ENCODE data around the gene ERG. TPM values are rescaled to one million over a fixed set of nuclear protein-coding genes. Genes with fewer than 3 reads are reported as not detected.

The ERG gene
- total RNA-seq, 6 experiments from 2014 or later, result 3.1 to 6.4 (median 5.2) TPM

DNA sequence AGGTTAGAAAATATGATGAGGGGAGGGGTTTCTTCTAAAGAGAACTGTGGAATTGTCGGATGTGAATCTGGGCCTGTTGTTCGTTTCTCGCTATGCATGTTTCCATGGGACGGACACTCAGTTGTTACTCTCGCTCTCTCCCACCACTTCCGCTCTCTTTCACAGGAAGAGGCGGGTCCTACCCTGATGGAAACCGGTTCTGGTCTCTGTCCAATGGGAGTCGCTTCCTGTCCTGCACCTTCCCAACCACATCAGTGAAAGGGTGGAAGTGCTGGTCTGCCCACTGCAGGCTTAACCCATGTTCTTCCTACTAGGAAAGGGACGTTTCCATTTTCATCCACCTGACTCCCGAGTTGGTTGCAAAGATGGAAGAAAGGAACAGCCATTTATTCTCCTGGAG, 122.0 kb downstream of the ERG start:
- Histone ChIP-seq H3K9me3 (no peaks in the 10 kb centered on the region), H3K4me3 (no peak overlapping the region), H3K27ac (no peak overlapping the region), H3K4me1 (no peaks in the 10 kb centered on the region), H3K27me3 (no peaks in the 10 kb centered on the region), H3K36me3 (no peaks in the 10 kb centered on the region)
- intact Hi-C loops (cut with DNase I), result no loop called here
- DNase-seq (no peak), ATAC-seq (peak; percentile 24 to 66 (median 43))
- no peak for TF ChIP-seq POLR2A (IDR thresholded peaks at IDR 0.05)
- TF ChIP-seq, protein P1, sequence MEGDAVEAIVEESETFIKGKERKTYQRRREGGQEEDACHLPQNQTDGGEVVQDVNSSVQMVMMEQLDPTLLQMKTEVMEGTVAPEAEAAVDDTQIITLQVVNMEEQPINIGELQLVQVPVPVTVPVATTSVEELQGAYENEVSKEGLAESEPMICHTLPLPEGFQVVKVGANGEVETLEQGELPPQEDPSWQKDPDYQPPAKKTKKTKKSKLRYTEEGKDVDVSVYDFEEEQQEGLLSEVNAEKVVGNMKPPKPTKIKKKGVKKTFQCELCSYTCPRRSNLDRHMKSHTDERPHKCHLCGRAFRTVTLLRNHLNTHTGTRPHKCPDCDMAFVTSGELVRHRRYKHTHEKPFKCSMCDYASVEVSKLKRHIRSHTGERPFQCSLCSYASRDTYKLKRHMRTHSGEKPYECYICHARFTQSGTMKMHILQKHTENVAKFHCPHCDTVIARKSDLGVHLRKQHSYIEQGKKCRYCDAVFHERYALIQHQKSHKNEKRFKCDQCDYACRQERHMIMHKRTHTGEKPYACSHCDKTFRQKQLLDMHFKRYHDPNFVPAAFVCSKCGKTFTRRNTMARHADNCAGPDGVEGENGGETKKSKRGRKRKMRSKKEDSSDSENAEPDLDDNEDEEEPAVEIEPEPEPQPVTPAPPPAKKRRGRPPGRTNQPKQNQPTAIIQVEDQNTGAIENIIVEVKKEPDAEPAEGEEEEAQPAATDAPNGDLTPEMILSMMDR (IDR thresholded peaks at IDR 0.05), result no peak
- WGBS (ENCODE audit: insufficient coverage, low coverage, low lambda C conversion rate, missing lambda C conversion rate), result 50% methylated on average over 6 of the region's 11 CpGs

DNA sequence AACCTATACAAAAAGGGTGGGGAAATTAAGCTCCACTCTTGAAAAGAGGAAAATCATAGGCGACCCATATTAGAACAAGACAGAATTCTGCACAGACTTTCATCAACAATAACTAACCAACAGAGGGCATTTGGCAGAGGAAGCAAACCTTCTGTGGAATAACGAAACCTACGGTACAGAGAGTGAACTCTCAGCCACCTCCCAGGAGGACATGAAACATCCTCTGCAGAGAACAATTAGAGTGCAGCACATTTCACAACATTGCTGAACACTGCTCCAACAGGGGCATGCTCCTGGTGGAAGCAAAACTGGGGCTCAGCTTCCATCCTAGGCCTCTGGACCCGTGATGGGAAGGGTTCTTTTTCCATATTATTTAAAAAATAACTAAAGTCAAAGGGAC, 130.6 kb downstream of the ERG start:
- no peak overlapping the region for H3K4me3 ChIP-seq
- TF ChIP-seq POLR2A (IDR thresholded peaks at IDR 0.05), result no peak
- no peaks in the 10 kb centered on the region for H3K4me1 ChIP-seq
- ATAC-seq, result no peak
- 67% methylated on average over 4 of the region's 4 CpGs for WGBS (ENCODE audit: insufficient coverage, low coverage, low lambda C conversion rate, missing lambda C conversion rate)
- H3K27ac ChIP-seq, result no peak overlapping the region
- no peaks in the 10 kb centered on the region for H3K27me3 ChIP-seq
- H3K9me3 ChIP-seq, result no peaks in the 10 kb centered on the region
- H3K36me3 ChIP-seq, result no peaks in the 10 kb centered on the region
- DNase-seq, result no peak
- intact Hi-C loops (cut with DNase I), result no loop called here

DNA sequence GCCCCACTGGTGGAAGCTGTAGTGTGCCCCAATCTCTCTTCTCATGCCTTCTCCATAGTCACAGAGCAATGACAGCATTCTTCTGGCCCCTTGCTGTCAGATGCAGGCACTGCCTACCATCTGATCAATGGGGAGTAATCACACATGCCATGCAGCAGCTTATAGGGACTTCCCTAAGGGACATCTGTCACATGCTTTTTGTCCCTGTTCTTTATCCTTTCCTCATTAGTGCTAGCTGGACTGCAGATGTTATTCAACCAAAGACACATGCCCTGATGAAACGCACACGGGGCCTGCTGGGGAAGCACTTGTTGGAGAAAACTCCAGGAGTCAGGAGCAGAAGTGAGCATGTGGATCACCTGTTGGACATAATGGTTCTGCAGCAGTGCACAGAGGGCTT, 132.8 kb downstream of the ERG start:
- Histone ChIP-seq H3K27me3 (no peaks in the 10 kb centered on the region), H3K27ac (no peak overlapping the region), H3K4me3 (no peak overlapping the region), H3K4me1 (no peaks in the 10 kb centered on the region), H3K36me3 (no peaks in the 10 kb centered on the region), H3K9me3 (no peaks in the 10 kb centered on the region)
- 67% methylated on average over 1 of the region's 2 CpGs for WGBS (ENCODE audit: insufficient coverage, low coverage, low lambda C conversion rate, missing lambda C conversion rate)
- intact Hi-C loops (cut with DNase I), result no loop called here
- ATAC-seq, result no peak
- TF ChIP-seq, protein P1 (IDR thresholded peaks at IDR 0.05), result no peak
- TF ChIP-seq POLR2A (IDR thresholded peaks at IDR 0.05), result no peak
- DNase-seq, result no peak

DNA sequence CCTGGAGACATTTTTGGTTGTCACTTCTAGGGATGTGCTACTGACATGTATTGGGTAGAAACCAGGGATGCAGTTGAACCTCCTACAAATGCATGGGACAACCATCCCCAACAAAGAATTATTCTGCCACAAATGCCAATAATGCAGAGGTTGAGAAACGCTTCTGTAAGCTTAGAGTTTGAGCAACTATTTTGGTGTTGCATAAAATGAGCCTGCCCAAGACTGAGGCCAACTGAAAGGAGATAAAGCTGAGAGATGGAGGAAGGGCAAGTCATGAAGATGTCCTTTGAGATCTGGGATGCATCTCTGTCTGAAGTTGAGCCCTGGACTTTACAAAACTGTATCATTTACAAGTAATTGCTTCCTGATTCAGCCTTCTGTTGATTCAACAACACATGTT, 134.6 kb downstream of the ERG start:
- 43% methylated on average over 1 of the region's 1 CpG for WGBS (ENCODE audit: insufficient coverage, low coverage, low lambda C conversion rate, missing lambda C conversion rate)
- intact Hi-C loops (cut with DNase I), result no loop called here
- H3K9me3 ChIP-seq, result no peaks in the 10 kb centered on the region
- TF ChIP-seq, protein P1 (IDR thresholded peaks at IDR 0.05), result no peak
- TF ChIP-seq POLR2A (IDR thresholded peaks at IDR 0.05), result no peak
- no peaks in the 10 kb centered on the region for H3K36me3 ChIP-seq
- H3K27ac ChIP-seq, result no peak overlapping the region
- H3K27me3 ChIP-seq, result no peaks in the 10 kb centered on the region
- H3K4me1 ChIP-seq, result no peaks in the 10 kb centered on the region
- H3K4me3 ChIP-seq, result no peak overlapping the region
- no peak for ATAC-seq
- no peak for DNase-seq

DNA sequence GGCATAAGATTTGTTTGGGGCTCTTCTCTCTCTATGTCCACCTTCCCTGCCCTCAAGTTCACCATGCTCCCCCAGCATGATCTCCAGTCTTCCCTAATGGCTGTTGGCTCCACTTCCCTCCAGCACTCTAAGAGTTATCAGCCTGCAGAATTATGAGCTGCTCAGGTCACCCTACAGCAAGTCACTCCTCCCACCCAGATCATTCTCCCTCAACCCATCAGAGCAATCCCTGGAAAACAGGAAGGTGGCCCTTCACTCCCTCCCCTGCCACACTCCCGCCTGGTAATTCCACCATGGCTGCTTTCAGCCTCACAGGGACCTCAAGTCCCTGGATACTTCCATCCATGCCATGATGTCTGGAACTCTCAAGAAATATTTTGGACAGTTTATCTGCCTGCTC, 137.0 kb downstream of the ERG start:
- Histone ChIP-seq H3K4me3 (no peak overlapping the region), H3K27me3 (no peaks in the 10 kb centered on the region), H3K27ac (no peak overlapping the region), H3K9me3 (no peaks in the 10 kb centered on the region), H3K4me1 (no peaks in the 10 kb centered on the region), H3K36me3 (no peaks in the 10 kb centered on the region)
- DNase-seq, result no peak
- TF ChIP-seq POLR2A (IDR thresholded peaks at IDR 0.05), result no peak
- TF ChIP-seq, protein P1 (IDR thresholded peaks at IDR 0.05), result no peak
- intact Hi-C loops (cut with DNase I), result no loop called here
- 50% methylated on average over 1 of the region's 1 CpG for WGBS (ENCODE audit: insufficient coverage, low coverage, low lambda C conversion rate, missing lambda C conversion rate)
- ATAC-seq, result no peak
